Breast epithelium (tissue), 3 donors: ENCODE results near the gene SPRED2.

ENCODE experiments used
- CTCF ChIP-seq, 3 donors: fragments of 450-650 bp; IDR thresholded peaks; one replicate each; pipeline ENCODE4 v1.5.1; 2016 to 2017; ENCODE audit warnings: antibody characterized with exemption in 3 of 3, mild to moderate bottlenecking in 3 of 3, moderate library complexity in 3 of 3
- POLR2AphosphoS5 ChIP-seq, 3 donors: sonication (generic); formaldehyde crosslinking; IDR thresholded peaks; one replicate each; pipeline ENCODE4 v1.6.1; 2017; ENCODE audit warnings: antibody characterized with exemption in 3 of 3

GRCh38 chr2:65314801-65315441 lies 117.5 kb downstream of the SPRED2 start:
- TF ChIP-seq CTCF (IDR thresholded peaks at IDR 0.05) (no peak), POLR2AphosphoS5 (IDR thresholded peaks at IDR 0.05) (no peak)
